Heart left ventricle (tissue), 16 donors: ENCODE results near the gene GNGT2. TPM values are rescaled to one million over a fixed set of nuclear protein-coding genes. Genes with fewer than 3 reads are reported as not detected.

ENCODE experiments used
- ATAC-seq, 4 donors: fragments of 200-7000 bp; cut with Tn5 transposase; one replicate each; pipeline ENCODE4 v1.9.1; 2020 to 2022; ENCODE audit warnings: moderate library complexity in 4 of 4, mild to moderate bottlenecking in 3 of 4, moderate number of reproducible peaks in 1 of 4
- DNase-seq, 5 donors: peaks; one replicate each; pipeline ENCODE4 v3.0.0-alpha.2; 2020
- H3K27ac ChIP-seq, 12 donors: fragments of 200-600 bp; sonication (generic) in 4 of 12; one replicate each; pipeline versions ENCODE4 v1.5.0 to v1.8.0; 2016 to 2022; ENCODE audit warnings: mild to moderate bottlenecking in 2 of 12
- H3K27me3 ChIP-seq, 9 donors: fragments of 200-600 bp; sonication (generic) in 2 of 9; one replicate each; pipeline versions ENCODE4 v1.5.1 to v1.8.0; 2016 to 2022; ENCODE audit warnings: mild to moderate bottlenecking in 3 of 9
- H3K36me3 ChIP-seq, 9 donors: fragments of 200-600 bp; sonication (generic) in 2 of 9; one replicate each; pipeline versions ENCODE4 v1.5.0 to v1.8.0; 2018 to 2022; ENCODE audit warnings: mild to moderate bottlenecking in 2 of 9
- H3K4me1 ChIP-seq, 12 donors: fragments of 200-600 bp; sonication (generic) in 4 of 12; one replicate each; pipeline versions ENCODE4 v1.5.0 to v1.8.0; 2016 to 2022; ENCODE audit warnings: mild to moderate bottlenecking in 3 of 12
- H3K4me3 ChIP-seq, 12 donors: fragments of 200-600 bp; sonication (generic) in 4 of 12; one replicate each; pipeline versions ENCODE4 v1.5.0 to v1.8.0; 2017 to 2022; ENCODE audit warnings: mild to moderate bottlenecking in 9 of 12, moderate library complexity in 4 of 12
- H3K9me3 ChIP-seq, 12 donors: fragments of 200-600 bp; sonication (generic) in 4 of 12; one replicate each; pipeline versions ENCODE4 v1.5.0 to v1.8.0; 2016 to 2022; ENCODE audit warnings: mild to moderate bottlenecking in 1 of 12
- POLR2A ChIP-seq, 2 donors: fragments of 450-650 bp; IDR thresholded peaks; one replicate each; pipeline ENCODE4 v1.6.1; 2017; ENCODE audit warnings: antibody characterized with exemption in 2 of 2, mild to moderate bottlenecking in 2 of 2, moderate library complexity in 2 of 2
- WGBS, 4 donors: extraction: QIAGEN DNeasy Blood & Tissue Kit in 2 of 4; methylation state at CpG; one replicate each; pipeline versions ENCODE4 v1.1.5 to v1.1.7; 2013 to 2018; 5-methylcytosine and 5-hydroxymethylcytosine counted together
- intact Hi-C, 10 donors: fragments of 100-400 bp; cut with DNase I; formaldehyde crosslinking; loops; one replicate each; pipeline versions ENCODE4 v1.11.1 to v1.14.2; 2022
- polyA plus RNA-seq, 2 donors: library from polyadenylated mRNA; stranded (reverse); fragments of 200-250 nt; gene quantifications; one replicate each; pipeline ENCODE4 v1.2.3, GENCODE V29; 2013
- total RNA-seq, 9 donors: library from RNA; depleted of rRNA in 2 of 9; stranded (reverse); fragments of >200 nt in 2 of 9; fragmentation: NEBNext Ultra II Directional in 3 of 9; extraction: Animal tissue kit (Norgen Biotek cat#: 25700) in 3 of 9; gene quantifications; one replicate each; pipeline versions ENCODE4 v1.1.0 to v1.2.4, GENCODE V29; 2016 to 2023
- TF ChIP-seq, protein P1 (sequence below), 12 donors: fragments of 200-600 bp; sonication (generic) in 4 of 12; IDR thresholded peaks; one replicate each; pipeline versions ENCODE4 v1.5.0 to v1.8.0; 2018 to 2022; ENCODE audit warnings: antibody characterized with exemption in 12 of 12, mild to moderate bottlenecking in 5 of 12
- donor health status: ischemic (EF 13 %, LVEDD 7.1; RV severe dilation, severe dysfunction).
- donor health status: healthy with polysubstance abuse.
- donor health status: DM: no; HTN: yes; CAD: no.
- donor health status: DM: no; HTN: no; CAD: no.
- donor health status: ischemic (EF 25% LVEDD 6.9; RV normal size, moderate dysfunction).
- donor health status: ischemic (EF 25% LVEDD 5.7; RV mildly dilated, moderate dysfunction).
- donor health status: healthy.
- donor health status: DM: yes; HTN: yes; CAD: no.
- donor health status: ischemic (EF 35%, LVEDD 5.7; RV mildly dilated, moderate dysfunction).
- donor health status: nonischemic (EF 11% LVEDD 7.7; RV severe dilation, severe dysfunction).
- donor health status: DM: yes; HTN: yes; CAD: no.
- donor health status: PGD.
- donor health status: ischemic (EF 29% LVEDD 5.4; RV normal size, mild dysfunction).
- donor health status: nonischemic (EF 23%, LVEDD 6.1; RV moderate dilation, normal function).

Gene GNGT2
- total and polyA plus RNA-seq, 11 donors: 0.76 to 4.9 (median 1.5) TPM

DNA sequence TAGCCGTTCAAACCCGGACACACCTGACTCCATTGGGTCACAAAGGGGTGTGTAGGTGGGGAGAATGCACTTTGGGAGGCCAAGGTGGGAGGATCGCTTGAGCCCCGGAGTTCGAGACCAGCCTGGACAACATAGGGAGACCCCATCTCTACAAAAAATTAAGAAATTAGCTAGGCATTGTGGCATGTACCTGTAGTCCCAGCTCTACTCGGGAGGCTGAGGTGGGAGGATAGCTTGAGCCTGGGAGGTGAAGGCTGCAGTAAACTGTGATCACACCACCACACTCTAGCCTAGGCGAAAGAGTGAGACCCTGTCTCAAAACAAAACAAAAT is 21.2 kb upstream of the GNGT2 start:
- Histone ChIP-seq H3K4me3 (peak overlapping the region in 9 of 12 donors; percentile 44 to 75 (median 69)), H3K36me3 (no peaks in the 10 kb centered on the region), H3K9me3 (no peaks in the 10 kb centered on the region), H3K27me3 (peaks cover 0 to 7% (median 0%) of the 10 kb centered on the region in 9 donors), H3K4me1 (peaks cover 0 to 28% (median 15%) of the 10 kb centered on the region in 12 donors), H3K27ac (no peak overlapping the region)
- TF ChIP-seq, protein P1, sequence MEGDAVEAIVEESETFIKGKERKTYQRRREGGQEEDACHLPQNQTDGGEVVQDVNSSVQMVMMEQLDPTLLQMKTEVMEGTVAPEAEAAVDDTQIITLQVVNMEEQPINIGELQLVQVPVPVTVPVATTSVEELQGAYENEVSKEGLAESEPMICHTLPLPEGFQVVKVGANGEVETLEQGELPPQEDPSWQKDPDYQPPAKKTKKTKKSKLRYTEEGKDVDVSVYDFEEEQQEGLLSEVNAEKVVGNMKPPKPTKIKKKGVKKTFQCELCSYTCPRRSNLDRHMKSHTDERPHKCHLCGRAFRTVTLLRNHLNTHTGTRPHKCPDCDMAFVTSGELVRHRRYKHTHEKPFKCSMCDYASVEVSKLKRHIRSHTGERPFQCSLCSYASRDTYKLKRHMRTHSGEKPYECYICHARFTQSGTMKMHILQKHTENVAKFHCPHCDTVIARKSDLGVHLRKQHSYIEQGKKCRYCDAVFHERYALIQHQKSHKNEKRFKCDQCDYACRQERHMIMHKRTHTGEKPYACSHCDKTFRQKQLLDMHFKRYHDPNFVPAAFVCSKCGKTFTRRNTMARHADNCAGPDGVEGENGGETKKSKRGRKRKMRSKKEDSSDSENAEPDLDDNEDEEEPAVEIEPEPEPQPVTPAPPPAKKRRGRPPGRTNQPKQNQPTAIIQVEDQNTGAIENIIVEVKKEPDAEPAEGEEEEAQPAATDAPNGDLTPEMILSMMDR (IDR thresholded peaks at IDR 0.05): no peak
- no peak for TF ChIP-seq POLR2A (IDR thresholded peaks at IDR 0.05)
- DNase-seq (no peak), ATAC-seq (no peak)
- WGBS, 4 donors: 68 to 74% (median 73%) methylated on average over 7 of the region's 7 CpGs
- intact Hi-C loops: no loop called here

DNA sequence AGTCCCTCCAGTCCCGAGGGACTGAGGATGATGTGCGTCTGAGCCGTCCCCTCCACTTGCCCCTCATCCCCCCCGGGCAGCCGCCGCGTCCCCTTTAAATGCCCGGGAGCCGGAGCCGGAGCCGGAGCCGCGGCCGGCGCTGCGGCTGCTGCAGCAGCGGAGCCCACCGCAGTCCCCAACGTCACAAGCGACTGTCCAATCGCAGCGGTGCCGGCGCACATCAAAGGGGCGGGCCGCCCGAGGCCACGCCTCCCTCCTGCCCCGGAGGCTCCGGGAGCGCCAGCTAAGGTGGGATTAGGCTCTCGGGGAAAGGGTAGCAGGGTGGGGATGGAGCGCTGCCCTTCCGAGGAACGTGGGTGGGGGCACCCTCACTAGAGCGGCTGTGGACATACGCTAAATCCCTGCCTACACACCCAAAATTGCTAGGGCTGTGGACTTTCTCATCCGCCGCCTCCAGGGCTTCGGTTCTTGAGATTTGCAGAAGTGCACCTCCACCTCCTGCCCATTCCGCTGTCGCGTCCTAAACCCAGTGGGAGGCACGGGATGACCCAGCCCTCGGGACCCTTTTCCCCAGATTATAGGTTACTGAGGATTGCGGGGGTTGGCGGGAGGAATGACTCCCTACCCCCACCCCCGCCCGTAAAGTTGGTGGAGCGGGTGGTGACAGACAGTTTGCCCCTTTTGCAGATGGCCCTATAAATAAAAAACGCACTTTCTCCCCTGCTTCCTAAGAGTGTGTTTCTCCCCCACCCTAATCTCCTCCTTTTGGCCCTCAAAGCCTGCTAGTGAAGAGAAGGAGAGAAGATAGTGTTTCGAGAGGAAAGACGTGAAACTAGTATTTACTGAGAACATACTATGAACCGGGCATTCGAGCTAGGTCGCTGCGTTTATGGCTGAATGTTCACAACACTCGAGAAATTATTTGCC is 20.5 kb upstream of the GNGT2 start, which contains the start of gene PHOSPHO1:
Gene PHOSPHO1, minus strand, starts transcription at position 152 of the 927 bp plus-strand sequence. CDS start 4,096 bp downstream, outside the sequence.
- peak within 1 kb of the TSS in 3 of 12 donors; percentile 37 to 60 (median 58) for H3K27ac ChIP-seq
- no peaks in the 10 kb centered on the region for H3K36me3 ChIP-seq
- peak; percentile 89 to 94 (median 90) for DNase-seq

DNA sequence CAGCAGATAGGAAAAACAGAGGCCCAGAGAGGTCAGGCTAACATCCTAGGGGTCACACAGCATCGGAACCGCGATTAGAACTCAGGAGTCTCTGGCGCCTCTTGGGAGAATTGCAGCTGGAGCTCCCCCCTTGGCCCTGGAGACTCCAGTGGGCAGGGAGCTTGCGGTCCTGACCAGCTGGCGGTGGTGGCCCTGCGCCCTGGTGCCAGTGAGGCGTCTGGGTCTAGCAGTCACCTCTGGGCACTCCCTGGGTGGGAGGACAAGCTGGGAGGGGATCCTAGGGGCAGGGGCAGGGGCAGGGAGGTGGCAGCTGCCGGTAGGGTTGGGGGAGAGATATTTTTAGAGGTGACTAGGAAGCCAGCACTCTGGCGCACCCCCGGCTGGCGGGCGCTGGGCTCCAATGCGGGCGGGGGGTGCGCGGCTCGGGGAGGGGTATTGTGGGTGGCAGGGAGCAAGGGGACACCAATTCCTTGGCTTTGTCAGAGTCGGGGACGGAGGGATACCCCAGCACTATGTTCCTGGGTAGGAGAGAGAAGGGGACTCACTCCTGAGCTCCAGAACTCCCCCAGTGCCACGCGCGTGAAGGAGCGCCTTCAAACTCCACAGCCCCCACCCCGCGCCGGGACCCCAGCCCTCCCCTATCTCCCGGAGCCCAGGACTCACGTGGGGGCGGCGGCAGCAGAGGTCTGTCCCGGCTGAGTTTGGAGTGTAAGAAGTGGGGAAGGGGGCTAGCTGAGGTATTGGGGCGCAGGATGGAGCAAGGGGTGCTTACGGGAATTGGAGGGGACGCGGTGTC is 19.6 kb upstream of the GNGT2 start:
- Histone ChIP-seq H3K4me3 (peak overlapping the region; percentile 32 to 75 (median 67)), H3K27me3 (peaks cover 2 to 14% (median 6%) of the 10 kb centered on the region in 9 donors), H3K36me3 (no peaks in the 10 kb centered on the region), H3K27ac (peak overlapping the region in 2 of 12 donors; percentile 37 to 60), H3K4me1 (peaks cover 0 to 30% (median 15%) of the 10 kb centered on the region in 12 donors), H3K9me3 (no peaks in the 10 kb centered on the region)
- TF ChIP-seq, protein P1 (IDR thresholded peaks at IDR 0.05): no peak
- TF ChIP-seq POLR2A (IDR thresholded peaks at IDR 0.05): no peak
- DNase-seq (peak in 1 of 5 donors; percentile 29), ATAC-seq (peak in 2 of 4 donors; percentile 6 to 12)
- intact Hi-C loops: loop anchor here in 9 of 10 donors (5.0 to 10.0 kb wide), 9 partner anchors 38 to 165 kb away; no protein-coding TSS in a partner anchor
- 5 to 6% (median 6%) methylated on average over 22 to 36 of the region's 36 CpGs for WGBS, 4 donors

More for the DNA sequence above, 20.5 kb upstream of the GNGT2 start, which contains the start of gene PHOSPHO1:
- intact Hi-C loops: no loop called here
- TF ChIP-seq, protein P1 (IDR thresholded peaks at IDR 0.05): no peak
- peak in 1 of 2 donors; percentile 55 for TF ChIP-seq POLR2A (IDR thresholded peaks at IDR 0.05)
- peak; percentile 94 to 98 (median 96) for ATAC-seq
- peak within 1 kb of the TSS; percentile 32 to 75 (median 67) for H3K4me3 ChIP-seq
- peaks cover 0 to 28% (median 15%) of the 10 kb centered on the region in 12 donors for H3K4me1 ChIP-seq
- WGBS, 4 donors: 4 to 13% (median 7%) methylated on average over 15 to 58 of the region's 58 CpGs
- no peaks in the 10 kb centered on the region for H3K9me3 ChIP-seq
- H3K27me3 ChIP-seq: peaks cover 0 to 7% (median 0%) of the 10 kb centered on the region in 9 donors
